Measurements from ENCODE around the gene BTBD18. TPM values are rescaled to one million over a fixed set of nuclear protein-coding genes. Genes with fewer than 3 reads are reported as not detected.

The BTBD18 gene
- total and polyA plus RNA-seq, 2 of the 13 experiments (the other 11 are each of a cell fraction or from before 2014, with no cell fraction given) = not detected

DNA sequence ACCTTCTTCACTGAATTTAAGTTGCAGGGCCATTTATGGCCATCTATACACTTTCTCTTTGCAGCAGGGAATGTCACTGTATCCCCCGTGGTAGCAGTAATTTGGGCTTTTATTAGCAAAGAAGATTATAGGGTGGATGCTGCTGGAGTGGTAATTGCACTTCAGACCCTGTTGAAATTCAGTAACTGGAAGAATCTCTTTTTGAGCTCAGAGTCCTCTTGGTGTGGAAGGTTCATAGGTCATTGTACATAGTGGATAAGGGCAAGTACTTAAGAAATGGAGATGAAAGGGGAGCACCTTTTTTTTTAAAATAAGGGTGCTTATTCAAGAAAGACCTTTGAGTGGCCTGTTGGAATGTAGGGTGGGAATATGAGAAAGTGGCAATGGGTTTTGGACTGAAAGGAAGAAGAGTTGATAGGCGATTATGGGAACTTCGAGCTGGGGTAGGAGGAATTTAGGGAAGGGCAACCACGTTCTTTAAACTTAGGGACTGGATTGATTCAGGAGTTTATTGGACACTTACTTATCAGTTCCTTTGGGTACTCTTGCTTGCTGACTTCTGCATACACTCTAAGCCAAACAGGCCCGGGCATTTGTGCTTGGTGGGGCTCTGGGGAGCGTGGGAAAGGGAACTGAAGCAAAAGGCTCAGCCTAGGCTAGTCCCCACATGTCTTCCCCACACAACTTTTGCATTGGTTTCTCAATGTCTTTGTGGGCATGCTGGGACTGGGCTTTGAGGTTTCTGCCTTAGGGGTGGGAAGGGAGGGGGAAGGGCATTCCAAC, 36.5 kb upstream of the BTBD18 start:
- peak overlapping the region; percentile 69 for H3K27ac ChIP-seq (ENCODE audit: extremely low read length, insufficient read depth, low read length)
- ATAC-seq = peak; percentile 57
- no peaks in the 10 kb centered on the region for H3K9me3 ChIP-seq (ENCODE audit: low read length)
- CTCF ChIA-PET (ENCODE audit: low intra/inter-chr PET ratio, low total read pairs) = no interaction called here
- H3K4me1 ChIP-seq (ENCODE audit: insufficient read depth, low read length) = peaks cover 97% of the 10 kb centered on the region
- peak overlapping the region; percentile 2; the same call in 1 of the 2 replicates for H3K9ac ChIP-seq (ENCODE audit: insufficient read depth, low read depth, low read length)
- H3K4me3 ChIP-seq (replicated peaks in 1 of 3; ENCODE audit: insufficient read depth in 1 of 3, low read depth in 2 of 3, low read length in 3 of 3) = no peak overlapping the region
- peak overlapping the region; percentile 46 for H3K4me2 ChIP-seq (ENCODE audit: low read depth, low read length)
- peaks cover 46% of the 10 kb centered on the region for H4K20me1 ChIP-seq (ENCODE audit: insufficient read depth, low read length)
- H3K36me3 ChIP-seq (replicated peaks in 1 of 2; ENCODE audit: control insufficient read depth in 1 of 2, insufficient read depth in 2 of 2, low read length in 2 of 2) = peaks cover 4 to 19% of the 10 kb centered on the region in 2 experiments
- POLR2A ChIA-PET = interaction anchor here (0.6 to 2.9 kb wide), 8 partner anchors 9 to 47 kb away, joined by 3 to 31 read pairs (median 4); partner anchors contain the start of genes CTNND1 and SELENOH
- in situ Hi-C loops (cut with HindIII; ENCODE audit: extremely low pct_ligation_motif_present, low pct_unique_long_range_greater_than_20kb) (no loop called here), intact Hi-C loops (cut with micrococcal nuclease; ENCODE audit: unreplicated experiment) (no loop called here)
- peak; percentile 32 for DNase-seq (ENCODE audit: low spot score)
- H3K27me3 ChIP-seq (ENCODE audit: control insufficient read depth in 1 of 2, insufficient read depth in 2 of 2, low read length in 2 of 2) = no peaks in the 10 kb centered on the region
- 56% methylated on average over 6 of the region's 6 CpGs for WGBS (ENCODE audit: low lambda C conversion rate)
- no peak for FAIRE-seq
- BruUV-seq (replicated peaks) = no TSS peak
- no peak overlapping the region for H2AFZ ChIP-seq (ENCODE audit: low read length)
- H3K79me2 ChIP-seq (ENCODE audit: insufficient read depth, low read length) = peaks cover 96% of the 10 kb centered on the region
- TF ChIP-seq ZC3H4 (CRISPR knock-in tag; IDR thresholded peaks at IDR 0.05; ENCODE audit: borderline replicate concordance) (no peak), ZNF577 (CRISPR knock-in tag; IDR thresholded peaks at IDR 0.05; ENCODE audit: borderline replicate concordance, low read depth) (no peak), EHMT2 (IDR thresholded peaks at IDR 0.05; ENCODE audit: borderline replicate concordance, low read depth, low read length) (0 out of 2 replicates have a peak, but pooled peaks have one; percentile 17), ZNF251 (CRISPR knock-in tag; IDR thresholded peaks at IDR 0.05) (no peak), ZNF761 (CRISPR knock-in tag; conservative IDR thresholded peaks at IDR 0.05) (no peak), NPAS2 (CRISPR knock-in tag; IDR thresholded peaks at IDR 0.05; ENCODE audit: borderline replicate concordance) (no peak), CREB1 (IDR thresholded peaks at IDR 0.05) (no peak), CREB1 (CRISPR knock-in tag; IDR thresholded peaks at IDR 0.05) (no peak), CHD2 (IDR thresholded peaks at IDR 0.05; ENCODE audit: low read depth, low read length) (no peak), SMYD3 (CRISPR knock-in tag; IDR thresholded peaks at IDR 0.05) (no peak), LCORL (IDR thresholded peaks at IDR 0.05) (no peak), LCORL (CRISPR knock-in tag; IDR thresholded peaks at IDR 0.05) (peak; percentile 21; the same call in 1 of the 2 replicates), BHLHE40 (IDR thresholded peaks at IDR 0.05; ENCODE audit: low read length) (no peak), SMAD1 (CRISPR knock-in tag; IDR thresholded peaks at IDR 0.05; ENCODE audit: borderline replicate concordance, low read depth) (no peak), AGO2 (optimal IDR thresholded peaks at IDR 0.05; ENCODE audit: low read depth, low read length) (no peak), HNF4A (CRISPR knock-in tag; IDR thresholded peaks at IDR 0.05) (peak; percentile 91), ZNF703 (CRISPR knock-in tag; IDR thresholded peaks at IDR 0.05; ENCODE audit: borderline replicate concordance) (no peak), SRY (CRISPR knock-in tag; IDR thresholded peaks at IDR 0.05) (no peak), EP300 (IDR thresholded peaks at IDR 0.05; ENCODE audit: low read depth in 2 of 2, low read length in 2 of 2) (peak in 1 of 2 experiments; percentile 42; a peak in 1 of 4 replicates), EP300 (CRISPR knock-in tag; IDR thresholded peaks at IDR 0.05; ENCODE audit: borderline replicate concordance) (no peak), NCOR1 (IDR thresholded peaks at IDR 0.05; ENCODE audit: borderline replicate concordance, low read length) (peak; percentile 76), ZNF549 (CRISPR knock-in tag; IDR thresholded peaks at IDR 0.05) (peak; percentile 93), DRAP1 (CRISPR knock-in tag; IDR thresholded peaks at IDR 0.05) (no peak), SOX6 (IDR thresholded peaks at IDR 0.05) (no peak), SOX6 (CRISPR knock-in tag; IDR thresholded peaks at IDR 0.05) (peak; percentile 31; the same call in 1 of the 2 replicates), HNF4G (IDR thresholded peaks at IDR 0.05; ENCODE audit: borderline replicate concordance, low read depth, low read length) (peak; percentile 77), HNF4G (CRISPR knock-in tag; IDR thresholded peaks at IDR 0.05; ENCODE audit: borderline replicate concordance, low read depth) (no peak)

Data from HepG2 (cell line).